SJCRH30 (cell line): ENCODE results near the gene FANCL. TPM values are rescaled to one million over a fixed set of nuclear protein-coding genes. Genes with fewer than 3 reads are reported as not detected.
"Not testable (repeated sequence)": the region's sequence is repeated elsewhere in the genome, so short reads cannot be mapped to it uniquely, and the experiment has no call there.

Experiments used
- DNase-seq, 2 experiments: peaks; one replicate each; pipeline ENCODE4 v3.0.0-alpha.2; 2015 to 2020
- H3K27ac ChIP-seq: fragments of 250-450 bp; sonication (Bioruptor Pico); 2 replicates; pipeline ENCODE4 v1.5.1; 2020; ENCODE audit warnings: mild to moderate bottlenecking, moderate library complexity
- H3K27me3 ChIP-seq: fragments of 250-450 bp; sonication (Bioruptor Pico); 2 replicates; pipeline ENCODE4 v1.5.1; 2020; ENCODE audit warnings: mild to moderate bottlenecking, moderate library complexity
- H3K36me3 ChIP-seq: fragments of 250-450 bp; sonication (Bioruptor Pico); 2 replicates; pipeline ENCODE4 v1.5.1; 2020; ENCODE audit warnings: mild to moderate bottlenecking, moderate library complexity
- H3K4me1 ChIP-seq: fragments of 250-450 bp; sonication (Bioruptor Pico); 2 replicates; pipeline ENCODE4 v1.5.1; 2020; ENCODE audit warnings: mild to moderate bottlenecking, moderate library complexity
- H3K4me3 ChIP-seq: fragments of 250-450 bp; sonication (Bioruptor Pico); 2 replicates; pipeline ENCODE4 v1.5.1; 2020; ENCODE audit warnings: mild to moderate bottlenecking, moderate library complexity
- H3K9me3 ChIP-seq: fragments of 250-450 bp; sonication (Bioruptor Pico); replicated peaks from 2 replicates; pipeline ENCODE4 v1.5.1; 2020; ENCODE audit warnings: mild to moderate bottlenecking, moderate library complexity
- total RNA-seq: library from RNA; depleted of rRNA; stranded (reverse); fragments of >200 nt; shearing (Covaris generic); gene quantifications from 2 replicates; pipeline ENCODE4 v1.2.3, GENCODE V29; 2014; rRNA removed

Gene FANCL
- total RNA-seq = 86.2 and 105 TPM in 2 replicates

- H3K27ac ChIP-seq = peak within 1 kb of the TSS; percentile 96
- H3K36me3 ChIP-seq = 0 out of 2 replicates have a peak, but pooled peaks cover 3% of the 10 kb centered on the region
- no peaks in the 10 kb centered on the region for H3K27me3 ChIP-seq
- H3K9me3 ChIP-seq = no peaks in the 10 kb centered on the region
- peak within 1 kb of the TSS; percentile 86 for H3K4me3 ChIP-seq
- H3K4me1 ChIP-seq = peaks cover 7% of the 10 kb centered on the region; the same call in 1 of the 2 replicates
- peak; percentile 95 to 97 for DNase-seq
Observed at GRCh38 chr2:58240670-58241545, at the start of gene FANCL. TSS of gene FANCL (minus strand) at chr2:58241325. CDS start at chr2:58241313, 12 bp downstream.

GRCh38 chr2:58289029-58289428 lies 47.9 kb upstream of the FANCL start:
- peak in 1 of 2 experiments; percentile 13 for DNase-seq
- Histone ChIP-seq H3K4me1 (peaks cover 17% of the 10 kb centered on the region), H3K9me3 (no peaks in the 10 kb centered on the region), H3K27ac (no peak overlapping the region), H3K27me3 (no peaks in the 10 kb centered on the region), H3K36me3 (no peaks in the 10 kb centered on the region), H3K4me3 (no peak overlapping the region)

GRCh38 chr2:58283931-58284330 lies 42.8 kb upstream of the FANCL start:
- no peak overlapping the region for H3K4me3 ChIP-seq
- no peak for DNase-seq
- H3K27ac ChIP-seq = no peak overlapping the region
- H3K36me3 ChIP-seq = no peaks in the 10 kb centered on the region
- peaks cover 9% of the 10 kb centered on the region; the same call in 1 of the 2 replicates for H3K27me3 ChIP-seq
- no peaks in the 10 kb centered on the region for H3K9me3 ChIP-seq
- no peaks in the 10 kb centered on the region for H3K4me1 ChIP-seq

- not testable (repeated sequence) for DNase-seq, H3K9me3 ChIP-seq, H3K4me3 ChIP-seq, H3K36me3 ChIP-seq, H3K27me3 ChIP-seq, H3K27ac ChIP-seq, H3K4me1 ChIP-seq
Observed at GRCh38 chr2:58275144-58275543, 34.0 kb upstream of the FANCL start.

- Histone ChIP-seq H3K36me3 (no peaks in the 10 kb centered on the region), H3K27me3 (no peaks in the 10 kb centered on the region; the same call in 1 of the 2 replicates), H3K4me3 (no peak overlapping the region), H3K9me3 (no peaks in the 10 kb centered on the region), H3K4me1 (no peaks in the 10 kb centered on the region), H3K27ac (no peak overlapping the region)
- DNase-seq = peak in 1 of 2 experiments; percentile 44
Observed at GRCh38 chr2:58271826-58272225, 30.7 kb upstream of the FANCL start.

GRCh38 chr2:58268685-58269084 lies 27.6 kb upstream of the FANCL start:
- H3K27me3 ChIP-seq = no peaks in the 10 kb centered on the region; the same call in 1 of the 2 replicates
- H3K9me3 ChIP-seq = no peaks in the 10 kb centered on the region
- H3K27ac ChIP-seq = no peak overlapping the region
- H3K36me3 ChIP-seq = no peaks in the 10 kb centered on the region
- H3K4me1 ChIP-seq = no peaks in the 10 kb centered on the region
- no peak overlapping the region for H3K4me3 ChIP-seq
- DNase-seq = no peak

GRCh38 chr2:58266211-58266610 lies 25.1 kb upstream of the FANCL start:
- no peaks in the 10 kb centered on the region for H3K9me3 ChIP-seq
- no peaks in the 10 kb centered on the region; the same call in 1 of the 2 replicates for H3K27me3 ChIP-seq
- H3K4me3 ChIP-seq = no peak overlapping the region
- no peak overlapping the region for H3K27ac ChIP-seq
- no peaks in the 10 kb centered on the region for H3K4me1 ChIP-seq
- no peaks in the 10 kb centered on the region for H3K36me3 ChIP-seq
- DNase-seq = no peak

- no peak for DNase-seq
- Histone ChIP-seq H3K27ac (no peak overlapping the region), H3K36me3 (no peaks in the 10 kb centered on the region), H3K4me1 (no peaks in the 10 kb centered on the region), H3K4me3 (no peak overlapping the region), H3K27me3 (no peaks in the 10 kb centered on the region), H3K9me3 (no peaks in the 10 kb centered on the region)
Observed at GRCh38 chr2:58261209-58261608, 20.1 kb upstream of the FANCL start.

GRCh38 chr2:58258456-58258855 lies 17.3 kb upstream of the FANCL start:
- not testable (repeated sequence) for DNase-seq, H3K27me3 ChIP-seq, H3K4me3 ChIP-seq, H3K36me3 ChIP-seq, H3K4me1 ChIP-seq, H3K9me3 ChIP-seq, H3K27ac ChIP-seq

GRCh38 chr2:58251331-58252201 lies 10.4 kb upstream of the FANCL start:
- H3K27ac ChIP-seq, H3K36me3 ChIP-seq, DNase-seq, H3K4me1 ChIP-seq, H3K9me3 ChIP-seq, H3K4me3 ChIP-seq, H3K27me3 ChIP-seq: not testable (repeated sequence)

GRCh38 chr2:58241546-58241864 lies 380 bp upstream of the FANCL start:
- no peak for DNase-seq
- Histone ChIP-seq H3K27me3 (no peaks in the 10 kb centered on the region), H3K4me3 (peak overlapping the region; percentile 86), H3K27ac (peak overlapping the region; percentile 96), H3K9me3 (no peaks in the 10 kb centered on the region), H3K36me3 (0 out of 2 replicates have a peak, but pooled peaks cover 3% of the 10 kb centered on the region), H3K4me1 (peaks cover 7% of the 10 kb centered on the region; the same call in 1 of the 2 replicates)

GRCh38 chr2:58239243-58239925 lies 1.7 kb downstream of the FANCL start:
- no peak for DNase-seq
- Histone ChIP-seq H3K27me3 (no peaks in the 10 kb centered on the region), H3K36me3 (0 out of 2 replicates have a peak, but pooled peaks cover 3% of the 10 kb centered on the region)

GRCh38 chr2:58237741-58238140 lies 3.4 kb downstream of the FANCL start:
- H3K4me1 ChIP-seq = peaks cover 7% of the 10 kb centered on the region; the same call in 1 of the 2 replicates
- no peaks in the 10 kb centered on the region for H3K9me3 ChIP-seq
- 0 out of 2 replicates have a peak, but pooled peaks cover 3% of the 10 kb centered on the region for H3K36me3 ChIP-seq
- H3K27ac ChIP-seq = no peak overlapping the region
- H3K27me3 ChIP-seq = no peaks in the 10 kb centered on the region
- no peak overlapping the region for H3K4me3 ChIP-seq
- no peak for DNase-seq

More at GRCh38 chr2:58239243-58239925, 1.7 kb downstream of the FANCL start:
- Histone ChIP-seq H3K27ac (no peak overlapping the region), H3K4me1 (peaks cover 7% of the 10 kb centered on the region; the same call in 1 of the 2 replicates), H3K4me3 (no peak overlapping the region), H3K9me3 (no peaks in the 10 kb centered on the region)

GRCh38 chr2:58235984-58236383 lies 5.1 kb downstream of the FANCL start:
- H3K27ac ChIP-seq = no peak overlapping the region
- no peaks in the 10 kb centered on the region for H3K27me3 ChIP-seq
- H3K36me3 ChIP-seq = 0 out of 2 replicates have a peak, but pooled peaks cover 3% of the 10 kb centered on the region
- no peaks in the 10 kb centered on the region for H3K9me3 ChIP-seq
- DNase-seq = no peak
- no peak overlapping the region for H3K4me3 ChIP-seq
- H3K4me1 ChIP-seq = 0 out of 2 replicates have a peak, but pooled peaks cover 3% of the 10 kb centered on the region
